Keratinocyte (primary cell): ENCODE data around the gene BICD1.

ENCODE experiments used
- CTCF ChIP-seq, 3 experiments: IDR thresholded peaks in 1 of 3; conservative IDR thresholded peaks in 1 of 3; optimal IDR thresholded peaks in 1 of 3; 2 replicates in 2 of 3; 3 replicates in 1 of 3; pipeline versions ENCODE3 to v1.5.1; 2011; ENCODE audit warnings: low read length in 3 of 3, mild to moderate bottlenecking in 3 of 3, moderate library complexity in 2 of 3, control low read depth in 1 of 3, inconsistent platforms in 1 of 3; ENCODE audit not compliant: insufficient read depth in 2 of 3; ENCODE audit errors: extremely low read depth in 1 of 3
- EZH2 ChIP-seq: IDR thresholded peaks from one replicate; pipeline ENCODE4 v1.6.1; 2012; ENCODE audit warnings: inconsistent platforms, mild to moderate bottlenecking, low read length, moderate library complexity

GRCh38 chr12:32420356-32420755 is 313.7 kb downstream of the BICD1 start:
- TF ChIP-seq EZH2 (no peak), CTCF (optimal IDR thresholded peaks at IDR 0.05 in 1 of 3, IDR thresholded peaks at IDR 0.05 in 1 of 3, conservative IDR thresholded peaks at IDR 0.05 in 1 of 3; ENCODE audit: extremely low read depth in 1 of 3, insufficient read depth in 2 of 3, low read length in 3 of 3) (no peak)
